Measurements from ENCODE around the gene LYRM1. TPM values are rescaled to one million over a fixed set of nuclear protein-coding genes. Genes with fewer than 3 reads are reported as not detected.

Gene LYRM1
- total and polyA plus RNA-seq, 2 donors (not counting 1 experiment from before 2014, with no cell fraction given), result 54.9 to 131 TPM

- Histone ChIP-seq H3K4me3 (replicated peaks in 1 of 4; ENCODE audit: control extremely low read depth in 1 of 4, insufficient read depth in 1 of 4, low read depth in 3 of 4, low read length in 4 of 4) (no peak overlapping the region), H3K27ac (ENCODE audit: insufficient read depth, low read length) (peak overlapping the region; percentile 93), H2AFZ (ENCODE audit: low read length) (no peak overlapping the region), H3K4me1 (ENCODE audit: control insufficient read depth, extremely low read depth, insufficient read depth, low read length) (peaks cover 47% of the 10 kb centered on the region), H3K36me3 (ENCODE audit: control insufficient read depth, insufficient read depth, low read length) (no peaks in the 10 kb centered on the region), H3K9ac (ENCODE audit: insufficient read depth, low read length) (no peak overlapping the region), H3K79me2 (ENCODE audit: control insufficient read depth, insufficient read depth, low read length) (peaks cover 38% of the 10 kb centered on the region), H3K9me3 (ENCODE audit: control insufficient read depth, insufficient read depth, low read depth, low read length) (no peaks in the 10 kb centered on the region), H3K4me2 (ENCODE audit: extremely low read depth, insufficient read depth, low read length) (peak overlapping the region; percentile 30), H4K20me1 (ENCODE audit: control insufficient read depth, extremely low read depth, insufficient read depth, low read length) (no peaks in the 10 kb centered on the region), H3K27me3 (ENCODE audit: control insufficient read depth, insufficient read depth, low read length) (no peaks in the 10 kb centered on the region)
- no peak for TF ChIP-seq EZH2 (IDR thresholded peaks at IDR 0.05; ENCODE audit: low read length, missing control alignments)
- DNase-seq (ENCODE audit: low read depth in 2 of 2), result no peak
These were observed 3.4 kb downstream of the LYRM1 start for GRCh38 chr16:20903899-20904506.

- H3K9ac ChIP-seq (ENCODE audit: insufficient read depth, low read length), result no peak overlapping the region
These were observed 4.0 kb downstream of the LYRM1 start for GRCh38 chr16:20904507-20905081.

GRCh38 chr16:20905576-20905975 lies 5.0 kb downstream of the LYRM1 start:
- H3K27ac ChIP-seq (ENCODE audit: insufficient read depth, low read length), result peak overlapping the region; percentile 93
- no peak for DNase-seq (ENCODE audit: low read depth in 2 of 2)
- H3K79me2 ChIP-seq (ENCODE audit: control insufficient read depth, insufficient read depth, low read length), result peaks cover 29% of the 10 kb centered on the region
- H3K4me1 ChIP-seq (ENCODE audit: control insufficient read depth, extremely low read depth, insufficient read depth, low read length), result peaks cover 48% of the 10 kb centered on the region
- H3K9ac ChIP-seq (ENCODE audit: insufficient read depth, low read length), result peak overlapping the region; percentile 57
- no peaks in the 10 kb centered on the region for H3K27me3 ChIP-seq (ENCODE audit: control insufficient read depth, insufficient read depth, low read length)
- no peaks in the 10 kb centered on the region for H3K9me3 ChIP-seq (ENCODE audit: control insufficient read depth, insufficient read depth, low read depth, low read length)
- H2AFZ ChIP-seq (ENCODE audit: low read length), result no peak overlapping the region
- H3K4me2 ChIP-seq (ENCODE audit: extremely low read depth, insufficient read depth, low read length), result peak overlapping the region; percentile 95
- H3K36me3 ChIP-seq (ENCODE audit: control insufficient read depth, insufficient read depth, low read length), result no peaks in the 10 kb centered on the region
- H3K4me3 ChIP-seq (replicated peaks in 1 of 4; ENCODE audit: control extremely low read depth in 1 of 4, insufficient read depth in 1 of 4, low read depth in 3 of 4, low read length in 4 of 4), result no peak overlapping the region
- TF ChIP-seq EZH2 (IDR thresholded peaks at IDR 0.05; ENCODE audit: low read length, missing control alignments) (no peak), CTCF (conservative IDR thresholded peaks at IDR 0.05 in 1 of 2, IDR thresholded peaks at IDR 0.05 in 1 of 2; ENCODE audit: low read depth in 1 of 2, low read length in 2 of 2) (no peak)
- H4K20me1 ChIP-seq (ENCODE audit: control insufficient read depth, extremely low read depth, insufficient read depth, low read length), result no peaks in the 10 kb centered on the region

More at GRCh38 chr16:20904507-20905081, 4.0 kb downstream of the LYRM1 start:
- peak; percentile 59 to 98 for DNase-seq (ENCODE audit: low read depth in 2 of 2)
- Histone ChIP-seq H3K4me2 (ENCODE audit: extremely low read depth, insufficient read depth, low read length) (peak overlapping the region; percentile 30), H3K79me2 (ENCODE audit: control insufficient read depth, insufficient read depth, low read length) (peaks cover 32% of the 10 kb centered on the region), H3K36me3 (ENCODE audit: control insufficient read depth, insufficient read depth, low read length) (no peaks in the 10 kb centered on the region), H3K27ac (ENCODE audit: insufficient read depth, low read length) (peak overlapping the region; percentile 93), H3K9me3 (ENCODE audit: control insufficient read depth, insufficient read depth, low read depth, low read length) (no peaks in the 10 kb centered on the region), H4K20me1 (ENCODE audit: control insufficient read depth, extremely low read depth, insufficient read depth, low read length) (no peaks in the 10 kb centered on the region), H2AFZ (ENCODE audit: low read length) (no peak overlapping the region), H3K4me1 (ENCODE audit: control insufficient read depth, extremely low read depth, insufficient read depth, low read length) (peaks cover 47% of the 10 kb centered on the region), H3K4me3 (replicated peaks in 1 of 4; ENCODE audit: control extremely low read depth in 1 of 4, insufficient read depth in 1 of 4, low read depth in 3 of 4, low read length in 4 of 4) (no peak overlapping the region), H3K27me3 (ENCODE audit: control insufficient read depth, insufficient read depth, low read length) (no peaks in the 10 kb centered on the region)
- TF ChIP-seq CTCF (conservative IDR thresholded peaks at IDR 0.05 in 1 of 2, IDR thresholded peaks at IDR 0.05 in 1 of 2; ENCODE audit: low read depth in 1 of 2, low read length in 2 of 2) (no peak), EZH2 (IDR thresholded peaks at IDR 0.05; ENCODE audit: low read length, missing control alignments) (no peak)
